C4-2B (cell line): ENCODE measurements around the gene TMEM127.
"Not testable (repeated sequence)": the region's sequence is repeated elsewhere in the genome, so short reads cannot be mapped to it uniquely, and the experiment has no call there.

Experiments
- H3K27ac ChIP-seq: fragments of 450-650 bp; 2 replicates; pipeline ENCODE4 v1.5.1; 2017
- ZFX ChIP-seq: fragments of 450-650 bp; IDR thresholded peaks from 2 replicates; pipeline ENCODE4 v1.6.1; 2017
- TF ChIP-seq, protein P1 (sequence below): fragments of 450-650 bp; conservative IDR thresholded peaks from 2 replicates; pipeline ENCODE4 v1.5.1; 2017; ENCODE audit warnings: mild to moderate bottlenecking

Gene TMEM127

DNA sequence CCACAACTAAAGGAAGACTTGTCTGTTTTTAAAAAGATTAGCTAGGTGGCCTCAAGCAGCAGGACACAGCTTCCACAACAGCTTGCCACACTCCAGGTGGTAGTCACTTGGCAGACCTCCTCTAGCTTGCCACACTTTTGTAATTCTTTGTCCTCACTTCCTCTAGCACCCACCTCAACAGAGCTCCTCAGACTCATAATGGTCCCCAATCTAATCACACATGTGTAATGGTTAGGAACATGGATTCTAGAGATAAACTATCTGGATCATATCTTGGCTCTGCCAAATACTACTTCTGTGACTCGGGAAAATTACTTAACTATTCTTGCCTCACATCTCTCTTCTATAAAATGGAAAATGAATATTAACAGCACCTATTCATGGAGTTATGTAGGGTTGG, 36.1 kb upstream of the TMEM127 start:
- TF ChIP-seq ZFX = no peak
- TF ChIP-seq, protein P1, sequence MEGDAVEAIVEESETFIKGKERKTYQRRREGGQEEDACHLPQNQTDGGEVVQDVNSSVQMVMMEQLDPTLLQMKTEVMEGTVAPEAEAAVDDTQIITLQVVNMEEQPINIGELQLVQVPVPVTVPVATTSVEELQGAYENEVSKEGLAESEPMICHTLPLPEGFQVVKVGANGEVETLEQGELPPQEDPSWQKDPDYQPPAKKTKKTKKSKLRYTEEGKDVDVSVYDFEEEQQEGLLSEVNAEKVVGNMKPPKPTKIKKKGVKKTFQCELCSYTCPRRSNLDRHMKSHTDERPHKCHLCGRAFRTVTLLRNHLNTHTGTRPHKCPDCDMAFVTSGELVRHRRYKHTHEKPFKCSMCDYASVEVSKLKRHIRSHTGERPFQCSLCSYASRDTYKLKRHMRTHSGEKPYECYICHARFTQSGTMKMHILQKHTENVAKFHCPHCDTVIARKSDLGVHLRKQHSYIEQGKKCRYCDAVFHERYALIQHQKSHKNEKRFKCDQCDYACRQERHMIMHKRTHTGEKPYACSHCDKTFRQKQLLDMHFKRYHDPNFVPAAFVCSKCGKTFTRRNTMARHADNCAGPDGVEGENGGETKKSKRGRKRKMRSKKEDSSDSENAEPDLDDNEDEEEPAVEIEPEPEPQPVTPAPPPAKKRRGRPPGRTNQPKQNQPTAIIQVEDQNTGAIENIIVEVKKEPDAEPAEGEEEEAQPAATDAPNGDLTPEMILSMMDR = no peak

DNA sequence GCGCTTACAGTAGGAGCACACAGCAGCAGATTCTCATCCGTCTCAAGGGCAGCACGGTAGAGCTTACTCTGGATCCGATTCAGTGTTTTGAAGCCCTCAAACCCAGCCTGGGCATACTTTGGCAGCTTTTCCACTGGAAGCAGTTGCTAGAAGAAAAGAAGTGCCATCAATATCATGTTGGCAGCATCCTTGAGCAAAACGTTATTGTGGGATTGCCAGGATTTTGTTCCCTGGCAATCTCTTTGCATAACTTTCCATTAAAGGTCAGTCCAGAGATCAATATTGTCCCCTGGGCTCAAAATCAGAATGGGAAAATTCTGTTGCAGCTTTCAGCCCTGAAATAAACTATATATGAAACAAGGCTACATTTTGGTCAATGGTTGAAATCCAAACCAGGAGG, 31.1 kb upstream of the TMEM127 start:
- H3K27ac ChIP-seq = no peak overlapping the region
- TF ChIP-seq, protein P1 = no peak

More for the DNA sequence above, 36.1 kb upstream of the TMEM127 start:
- H3K27ac ChIP-seq = no peak overlapping the region

DNA sequence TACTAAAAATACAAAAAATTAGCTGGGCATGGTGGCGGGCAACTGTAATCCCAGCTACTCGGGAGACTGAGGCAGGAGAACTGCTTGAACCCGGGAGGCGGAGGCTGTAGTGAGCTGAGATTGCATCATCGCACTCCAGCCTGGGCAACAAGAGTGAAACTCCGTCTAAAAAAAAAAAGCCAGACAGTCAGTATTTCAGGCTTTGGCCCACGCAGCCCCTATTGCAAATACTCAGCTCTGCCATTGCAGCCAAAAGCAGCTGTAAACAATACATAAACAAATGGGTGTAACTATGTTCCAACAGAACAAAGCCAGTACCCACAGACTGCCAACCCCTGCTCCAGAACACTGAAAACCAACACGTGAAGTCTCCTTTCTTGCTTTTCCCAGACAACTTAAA, 28.5 kb upstream of the TMEM127 start:
- not testable (repeated sequence) for H3K27ac ChIP-seq

DNA sequence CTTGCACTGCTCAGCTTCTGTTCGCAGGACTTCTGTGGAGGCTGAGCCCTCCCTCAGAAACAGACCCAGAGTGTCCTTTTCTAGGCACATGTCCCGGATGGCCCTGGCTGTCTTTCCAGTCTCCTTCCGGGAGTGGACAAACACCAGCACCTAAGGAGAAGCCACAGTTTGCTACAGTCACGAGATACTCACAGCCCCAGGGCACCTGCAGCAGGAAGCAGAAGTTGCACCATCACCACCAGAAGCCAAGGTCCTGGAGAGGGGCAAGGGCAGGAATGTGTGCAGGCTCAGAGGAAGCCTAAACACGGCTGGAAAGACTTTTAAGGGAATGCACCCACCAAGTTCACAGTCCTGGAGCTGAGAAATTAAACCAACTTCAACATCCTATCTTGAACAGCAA, 26.0 kb upstream of the TMEM127 start:
- H3K27ac ChIP-seq = no peak overlapping the region
- TF ChIP-seq ZFX = no peak
- TF ChIP-seq, protein P1 = no peak

DNA sequence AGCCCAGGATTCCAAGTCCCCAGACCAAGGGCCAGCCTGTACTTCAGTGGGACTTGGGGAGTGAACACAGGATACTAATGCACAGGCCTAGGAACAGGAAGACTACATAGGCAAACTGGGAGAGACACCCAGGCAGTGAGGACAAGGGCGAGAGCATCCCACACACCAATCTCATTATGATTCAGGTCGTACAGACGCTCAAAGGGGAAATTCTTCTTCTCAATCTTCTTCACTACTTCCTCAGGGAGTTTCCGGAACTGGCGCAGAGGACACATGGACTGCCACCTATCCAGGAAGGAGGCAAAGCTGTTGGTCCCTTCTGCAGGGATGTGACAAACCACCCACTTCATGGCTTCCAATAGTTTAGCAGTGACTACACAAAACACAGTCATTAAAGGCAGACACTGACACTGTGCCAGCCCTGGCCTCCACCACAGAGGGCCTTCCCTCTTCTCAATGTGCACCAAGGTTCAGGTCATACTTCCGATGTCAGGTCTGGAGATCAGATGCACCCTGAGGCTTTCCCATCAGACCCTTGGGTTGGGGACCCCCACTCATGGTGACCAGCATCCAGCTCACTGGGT, 21.6 kb upstream of the TMEM127 start:
- no peak overlapping the region for H3K27ac ChIP-seq
- no peak for TF ChIP-seq ZFX
- TF ChIP-seq, protein P1 = no peak

DNA sequence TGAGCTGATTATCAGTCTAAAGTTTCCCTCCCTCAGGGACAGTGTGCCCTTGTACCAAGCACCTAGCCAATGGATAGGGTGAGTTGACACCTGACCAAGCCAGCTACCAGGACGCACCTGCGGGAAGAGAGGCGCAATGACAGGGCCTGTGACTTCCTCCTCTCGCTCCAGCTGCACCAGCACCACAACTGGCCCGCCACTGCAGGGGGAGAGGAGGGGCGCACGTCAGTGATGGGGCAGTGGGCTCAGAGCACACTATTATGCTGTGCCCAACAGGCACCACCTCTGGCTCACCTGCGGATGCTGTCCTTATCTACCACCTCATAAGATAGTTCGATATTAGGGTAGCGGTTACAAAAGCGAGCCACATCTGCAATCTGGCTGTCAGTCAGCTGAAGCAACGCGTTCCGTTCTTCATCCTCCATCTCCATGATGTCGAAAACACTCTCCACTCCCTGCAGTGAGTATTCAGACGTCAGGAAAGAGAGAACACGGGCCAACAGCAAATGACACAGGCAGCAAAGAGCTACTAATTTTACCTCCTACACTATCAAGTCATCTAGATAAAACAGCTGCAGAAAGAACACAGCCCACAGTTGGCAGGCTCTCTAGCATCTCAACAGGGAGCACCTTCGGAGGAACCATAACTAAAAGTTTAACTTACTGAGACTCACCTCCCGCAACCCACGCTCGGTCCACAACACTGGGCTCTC, 11.1 kb upstream of the TMEM127 start:
- no peak overlapping the region for H3K27ac ChIP-seq
- TF ChIP-seq ZFX = no peak

DNA sequence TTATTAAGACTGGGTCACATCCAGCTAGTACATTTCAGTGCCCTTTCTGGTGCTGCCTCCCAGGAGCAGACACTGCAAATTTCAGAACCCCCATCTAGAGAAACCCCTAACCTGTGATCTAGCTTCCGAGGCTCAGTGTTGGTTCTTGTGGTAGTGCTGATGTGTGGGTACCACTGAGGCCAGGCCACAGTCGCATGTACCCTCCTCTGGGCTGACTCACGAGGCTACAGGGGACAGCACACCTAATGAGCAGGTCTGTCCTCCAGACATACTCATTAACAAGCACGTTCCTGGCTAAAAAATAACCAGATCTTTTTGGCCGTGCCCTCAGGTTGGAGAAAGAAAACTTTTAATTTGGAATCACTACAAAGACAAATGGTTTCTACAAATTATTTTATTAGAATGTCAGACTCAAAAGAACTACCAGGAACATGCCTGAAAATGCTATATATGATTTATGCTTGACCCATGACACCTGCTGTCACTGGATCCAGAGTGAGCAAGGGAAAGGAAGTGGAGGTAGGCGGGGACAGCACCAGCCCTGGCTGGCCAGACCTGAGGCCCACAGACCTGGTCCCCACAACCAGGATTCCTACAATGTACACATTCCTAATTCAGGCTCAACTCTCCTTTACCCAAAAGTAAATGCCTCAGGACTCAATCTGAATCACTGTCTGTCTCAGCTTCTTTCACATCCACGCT, 8.7 kb upstream of the TMEM127 start:
- no peak overlapping the region for H3K27ac ChIP-seq

DNA sequence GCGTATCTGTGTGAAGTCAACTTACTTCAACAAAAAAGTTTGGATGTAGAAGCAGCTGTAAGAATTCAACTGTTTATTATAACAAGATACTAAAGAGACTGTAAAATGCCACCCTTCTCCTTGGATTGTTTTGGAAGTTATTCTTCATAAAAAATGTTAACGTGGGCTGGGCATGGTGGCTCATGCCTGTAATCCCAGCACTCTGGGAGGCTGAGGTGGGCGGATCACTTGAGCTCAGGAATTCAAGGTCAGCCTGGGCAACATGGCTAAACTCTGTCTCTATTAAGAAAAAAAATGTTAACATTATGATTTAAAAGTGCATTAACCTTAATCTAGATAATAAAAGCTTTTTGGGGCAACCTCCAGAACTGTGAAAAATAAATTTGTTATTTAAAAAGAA, 8.0 kb upstream of the TMEM127 start:
- TF ChIP-seq, protein P1 = no peak
- no peak for TF ChIP-seq ZFX
- H3K27ac ChIP-seq = no peak overlapping the region

More for the DNA sequence above, 8.7 kb upstream of the TMEM127 start:
- TF ChIP-seq ZFX = no peak

DNA sequence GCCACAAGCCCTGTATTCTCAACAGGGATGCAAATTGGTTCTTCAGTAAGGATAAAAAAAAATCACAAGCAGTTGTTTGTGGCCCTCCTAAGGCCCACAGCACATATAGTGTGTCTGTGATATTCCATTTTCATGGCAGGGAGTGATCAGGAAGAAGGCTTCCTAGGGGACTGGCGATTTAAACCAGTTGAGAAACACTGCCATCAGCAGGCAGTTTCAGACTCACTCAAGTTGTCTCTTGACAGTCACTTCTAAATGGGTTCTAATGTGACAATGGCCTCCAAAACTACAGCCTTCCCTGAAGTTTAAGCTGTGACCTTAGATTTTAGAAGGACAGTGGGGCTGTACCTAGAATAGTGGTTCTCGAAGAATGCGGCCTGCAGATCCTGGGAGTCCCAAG, 6.2 kb upstream of the TMEM127 start:
- H3K27ac ChIP-seq = no peak overlapping the region

More for the DNA sequence above, 6.2 kb upstream of the TMEM127 start:
- TF ChIP-seq, protein P1 = no peak
- no peak for TF ChIP-seq ZFX
